Mesodermal cell (in vitro differentiated cells): ENCODE results near the gene GEN1.

ENCODE experiments used
- H3K27ac ChIP-seq: 2 replicates; pipeline ENCODE4 v1.7.0; 2013; ENCODE audit warnings: mild to moderate bottlenecking, low read depth, low read length, moderate library complexity; ENCODE audit not compliant: severe bottlenecking
- H3K36me3 ChIP-seq: 2 replicates; pipeline ENCODE4 v1.7.1; 2013; ENCODE audit warnings: mild to moderate bottlenecking, low read length, moderate library complexity; ENCODE audit not compliant: control insufficient read depth, insufficient read depth
- H3K4me1 ChIP-seq: one replicate; pipeline ENCODE4 v1.7.1; 2013; ENCODE audit warnings: mild to moderate bottlenecking, low read length; ENCODE audit not compliant: insufficient read depth, control insufficient read depth, poor library complexity, severe bottlenecking
- H3K4me3 ChIP-seq: 2 replicates; pipeline ENCODE4 v1.7.0; 2013; ENCODE audit warnings: low read length, control low read depth, mild to moderate bottlenecking; ENCODE audit not compliant: insufficient read depth, poor library complexity, severe bottlenecking; ENCODE audit errors: extremely low read depth
- H3K9me3 ChIP-seq: 2 replicates; pipeline ENCODE4 v1.7.1; 2013; ENCODE audit warnings: mild to moderate bottlenecking, low read length, moderate library complexity; ENCODE audit not compliant: control insufficient read depth
- WGBS, 2 experiments: methylation state at CpG; one replicate each; pipeline ENCODE4 v1.1.5; 2013; ENCODE audit warnings: missing lambda C conversion rate in 2 of 2; ENCODE audit not compliant: insufficient coverage in 2 of 2; 5-methylcytosine and 5-hydroxymethylcytosine counted together

Gene GEN1

GRCh38 chr2:17728210-17728609 lies 25.7 kb upstream of the GEN1 start:
- Histone ChIP-seq H3K4me1 (no peaks in the 10 kb centered on the region), H3K9me3 (no peaks in the 10 kb centered on the region), H3K4me3 (no peak overlapping the region), H3K36me3 (peaks cover 71% of the 10 kb centered on the region), H3K27ac (no peak overlapping the region)
- WGBS, 2 experiments = 94 to 96% methylated on average over 6 of the region's 6 CpGs

- Histone ChIP-seq H3K27ac (no peak overlapping the region), H3K4me3 (no peak overlapping the region), H3K9me3 (no peaks in the 10 kb centered on the region), H3K4me1 (no peaks in the 10 kb centered on the region), H3K36me3 (peaks cover 77% of the 10 kb centered on the region)
- WGBS, 2 experiments = no CpG with 5 or more reads among the region's 2 CpGs
These were observed 24.1 kb upstream of the GEN1 start for GRCh38 chr2:17729880-17730279.

- WGBS, 2 experiments = no CpG with 5 or more reads among the region's 1 CpG
- Histone ChIP-seq H3K4me3 (no peak overlapping the region), H3K4me1 (no peaks in the 10 kb centered on the region), H3K36me3 (peaks cover 89% of the 10 kb centered on the region), H3K9me3 (no peaks in the 10 kb centered on the region), H3K27ac (no peak overlapping the region)
These were observed 20.3 kb upstream of the GEN1 start for GRCh38 chr2:17733599-17733998.

GRCh38 chr2:17735864-17736263 lies 18.1 kb upstream of the GEN1 start:
- H3K4me1 ChIP-seq = no peaks in the 10 kb centered on the region
- peaks cover 89% of the 10 kb centered on the region for H3K36me3 ChIP-seq
- H3K9me3 ChIP-seq = no peaks in the 10 kb centered on the region
- H3K27ac ChIP-seq = no peak overlapping the region
- no peak overlapping the region for H3K4me3 ChIP-seq
- WGBS, 2 experiments = 89% methylated on average over 1 of the region's 2 CpGs; no CpG with 5 or more reads in 1 of the 2 experiments

- peaks cover 87% of the 10 kb centered on the region for H3K36me3 ChIP-seq
- no peaks in the 10 kb centered on the region for H3K4me1 ChIP-seq
- WGBS, 2 experiments = 100% methylated on average over 1 of the region's 1 CpG
- H3K9me3 ChIP-seq = no peaks in the 10 kb centered on the region
- H3K27ac ChIP-seq = no peak overlapping the region
- H3K4me3 ChIP-seq = no peak overlapping the region
These were observed 16.9 kb upstream of the GEN1 start for GRCh38 chr2:17736989-17737388.

GRCh38 chr2:17740203-17740602 lies 13.7 kb upstream of the GEN1 start:
- Histone ChIP-seq H3K27ac (no peak overlapping the region), H3K36me3 (peaks cover 86% of the 10 kb centered on the region), H3K9me3 (no peaks in the 10 kb centered on the region), H3K4me3 (no peak overlapping the region), H3K4me1 (no peaks in the 10 kb centered on the region)
- WGBS, 2 experiments = 100% methylated on average over 2 of the region's 2 CpGs

- Histone ChIP-seq H3K9me3 (no peaks in the 10 kb centered on the region), H3K4me3 (no peak overlapping the region), H3K36me3 (peaks cover 25% of the 10 kb centered on the region), H3K27ac (no peak overlapping the region), H3K4me1 (peaks cover 3% of the 10 kb centered on the region)
- WGBS, 2 experiments = 100% methylated on average over 1 to 2 of the region's 4 CpGs
These were observed 6.1 kb upstream of the GEN1 start for GRCh38 chr2:17747684-17748452.

GRCh38 chr2:17748745-17749144 lies 5.2 kb upstream of the GEN1 start:
- Histone ChIP-seq H3K9me3 (no peaks in the 10 kb centered on the region), H3K27ac (no peak overlapping the region), H3K4me1 (peaks cover 3% of the 10 kb centered on the region), H3K36me3 (peaks cover 18% of the 10 kb centered on the region), H3K4me3 (no peak overlapping the region)
- WGBS, 2 experiments = 80% methylated on average over 3 of the region's 6 CpGs; no CpG with 5 or more reads in 1 of the 2 experiments

GRCh38 chr2:17749753-17750438 lies 4.0 kb upstream of the GEN1 start:
- Histone ChIP-seq H3K9me3 (no peaks in the 10 kb centered on the region), H3K36me3 (peaks cover 8% of the 10 kb centered on the region), H3K4me3 (no peak overlapping the region), H3K27ac (no peak overlapping the region), H3K4me1 (peaks cover 3% of the 10 kb centered on the region)
- WGBS, 2 experiments = 100% methylated on average over 1 of the region's 2 CpGs; no CpG with 5 or more reads in 1 of the 2 experiments

GRCh38 chr2:17752246-17752645 lies 1.7 kb upstream of the GEN1 start:
- Histone ChIP-seq H3K4me3 (peak overlapping the region; percentile 78), H3K36me3 (peaks cover 5% of the 10 kb centered on the region), H3K4me1 (peaks cover 3% of the 10 kb centered on the region), H3K27ac (no peak overlapping the region), H3K9me3 (no peaks in the 10 kb centered on the region)
- WGBS, 2 experiments = 0 to 83% methylated on average over 1 to 2 of the region's 3 CpGs
